B cell (primary cell): ENCODE measurements around the gene CLN6.
"Not testable (repeated sequence)": the region's sequence is repeated elsewhere in the genome, so short reads cannot be mapped to it uniquely, and the experiment has no call there.

Experiments used
- EZH2 ChIP-seq: IDR thresholded peaks from 2 replicates; pipeline ENCODE4 v1.6.1; 2012; ENCODE audit warnings: borderline replicate concordance, low read depth, mild to moderate bottlenecking, moderate library complexity, low read length; ENCODE audit not compliant: insufficient read depth, poor library complexity, severe bottlenecking
- TF ChIP-seq, protein P1 (sequence below): fragments of 200-600 bp; IDR thresholded peaks from one replicate; pipeline ENCODE4 v1.8.0; 2022; ENCODE audit warnings: antibody characterized with exemption, mild to moderate bottlenecking

DNA sequence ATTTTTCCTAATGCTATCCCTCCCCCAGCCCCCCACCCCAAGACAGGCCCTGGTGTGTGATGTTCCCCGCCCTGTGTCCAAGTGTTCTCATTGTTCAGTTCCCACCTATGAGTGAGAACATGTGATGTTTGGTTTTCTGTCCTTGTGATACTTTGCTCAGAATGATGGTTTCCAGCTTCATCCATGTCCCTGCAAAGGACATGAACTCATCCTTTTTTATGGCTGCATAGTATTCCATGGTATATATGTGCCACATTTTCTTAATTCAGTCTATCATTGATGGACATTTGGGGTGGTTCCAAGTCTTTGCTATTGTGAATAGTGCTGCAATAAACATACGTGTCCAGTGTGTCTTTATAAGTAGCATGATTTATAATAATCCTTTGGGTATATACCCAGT is 57.5 kb downstream of the CLN6 start:
- TF ChIP-seq EZH2 = not testable (repeated sequence)
- TF ChIP-seq, protein P1, sequence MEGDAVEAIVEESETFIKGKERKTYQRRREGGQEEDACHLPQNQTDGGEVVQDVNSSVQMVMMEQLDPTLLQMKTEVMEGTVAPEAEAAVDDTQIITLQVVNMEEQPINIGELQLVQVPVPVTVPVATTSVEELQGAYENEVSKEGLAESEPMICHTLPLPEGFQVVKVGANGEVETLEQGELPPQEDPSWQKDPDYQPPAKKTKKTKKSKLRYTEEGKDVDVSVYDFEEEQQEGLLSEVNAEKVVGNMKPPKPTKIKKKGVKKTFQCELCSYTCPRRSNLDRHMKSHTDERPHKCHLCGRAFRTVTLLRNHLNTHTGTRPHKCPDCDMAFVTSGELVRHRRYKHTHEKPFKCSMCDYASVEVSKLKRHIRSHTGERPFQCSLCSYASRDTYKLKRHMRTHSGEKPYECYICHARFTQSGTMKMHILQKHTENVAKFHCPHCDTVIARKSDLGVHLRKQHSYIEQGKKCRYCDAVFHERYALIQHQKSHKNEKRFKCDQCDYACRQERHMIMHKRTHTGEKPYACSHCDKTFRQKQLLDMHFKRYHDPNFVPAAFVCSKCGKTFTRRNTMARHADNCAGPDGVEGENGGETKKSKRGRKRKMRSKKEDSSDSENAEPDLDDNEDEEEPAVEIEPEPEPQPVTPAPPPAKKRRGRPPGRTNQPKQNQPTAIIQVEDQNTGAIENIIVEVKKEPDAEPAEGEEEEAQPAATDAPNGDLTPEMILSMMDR = not testable (repeated sequence)
